Measurements from ENCODE around the gene LIFR. TPM values are rescaled to one million over a fixed set of nuclear protein-coding genes. Genes with fewer than 3 reads are reported as not detected.

Gene LIFR
- total and polyA plus RNA-seq, 2 of the 4 experiments (the other 2 are of a cell fraction), result 1.9 to 10.4 TPM

- H3K27ac ChIP-seq (ENCODE audit: insufficient read depth, low read length), result no peak overlapping the region
- CTCF ChIA-PET, result no interaction called here
- POLR2A ChIA-PET (ENCODE audit: unreplicated experiment), result no interaction called here
- no peak overlapping the region for H3K9ac ChIP-seq (ENCODE audit: low read depth, low read length)
- H3K79me1 ChIP-seq (ENCODE audit: low read depth in 1 of 2, low read length in 2 of 2), result peaks cover 6 to 19% of the 10 kb centered on the region in 2 experiments; a peak in 1 of 4 replicates
- no peak overlapping the region for H3K18ac ChIP-seq (ENCODE audit: low read depth, low read length)
- H3K14ac ChIP-seq (replicated peaks; ENCODE audit: low read depth, low read length), result no peak overlapping the region
- no peak overlapping the region for H2AK5ac ChIP-seq (ENCODE audit: low read depth, low read length)
- no peaks in the 10 kb centered on the region for H3K27me3 ChIP-seq (ENCODE audit: control insufficient read depth, insufficient read depth, low read length)
- DNase-seq (no peak), ATAC-seq (ENCODE audit: low read depth) (no peak)
- H2AFZ ChIP-seq (replicated peaks; ENCODE audit: low read length, poor library complexity), result no peak overlapping the region
- H2AK9ac ChIP-seq (replicated peaks; ENCODE audit: low read depth, low read length, poor library complexity), result no peak overlapping the region
- H2BK120ac ChIP-seq (ENCODE audit: low read depth, low read length), result no peak overlapping the region
- intact Hi-C loops (cut with micrococcal nuclease), result no loop called here
- no peak overlapping the region for H3K4ac ChIP-seq (ENCODE audit: low read depth, low read length)
- dilution Hi-C loops (cut with HindIII; ENCODE audit: low sequenced_read_pairs, unreplicated experiment), result no loop called here
- no peak overlapping the region for H3K4me3 ChIP-seq (ENCODE audit: insufficient read depth, low read depth, low read length)
- in situ Hi-C loops (cut with MboI; ENCODE audit: low sequenced_read_pairs), result no loop called here
- no peak overlapping the region for H2BK20ac ChIP-seq (ENCODE audit: low read depth, low read length)
- H2BK15ac ChIP-seq (ENCODE audit: low read depth, low read length), result no peak overlapping the region
- no peak overlapping the region for H3K56ac ChIP-seq (ENCODE audit: extremely low read depth, insufficient read depth, low read length)
- no peak overlapping the region for H3K4me2 ChIP-seq (ENCODE audit: low read depth, low read length)
- WGBS, 2 experiments (ENCODE audit: extremely low coverage in 2 of 2, insufficient read length in 1 of 2), result 80% methylated on average over 3 of the region's 9 CpGs; no CpG with 5 or more reads in 1 of the 2 experiments
- 0 out of 2 replicates have a peak, but pooled peaks cover 6% of the 10 kb centered on the region for H4K20me1 ChIP-seq (ENCODE audit: insufficient read depth, low read length)
- BruUV-seq (replicated peaks), result no TSS peak
- H3K9me3 ChIP-seq (ENCODE audit: control insufficient read depth, insufficient read depth, low read length), result no peaks in the 10 kb centered on the region
- TF ChIP-seq CHD1 (IDR thresholded peaks at IDR 0.05; ENCODE audit: low read depth, low read length) (no peak), MAFK (IDR thresholded peaks at IDR 0.05; ENCODE audit: low read depth, low read length) (no peak), NFE2L2 (IDR thresholded peaks at IDR 0.05; ENCODE audit: low read depth, low read length) (no peak), CTCF (conservative IDR thresholded peaks at IDR 0.05; ENCODE audit: low read depth, low read length) (no peak), MXI1 (IDR thresholded peaks at IDR 0.05; ENCODE audit: borderline replicate concordance, low read depth, low read length) (no peak), POLR2A (IDR thresholded peaks at IDR 0.05; ENCODE audit: low read depth, low read length) (no peak), ELK1 (IDR thresholded peaks at IDR 0.05; ENCODE audit: borderline replicate concordance, low read depth, low read length) (no peak), SMC3 (IDR thresholded peaks at IDR 0.05; ENCODE audit: low read depth, low read length) (no peak), BHLHE40 (IDR thresholded peaks at IDR 0.05; ENCODE audit: low read depth, low read length) (no peak), MAZ (IDR thresholded peaks at IDR 0.05; ENCODE audit: borderline replicate concordance, low read depth, low read length) (no peak), FOS (IDR thresholded peaks at IDR 0.05; ENCODE audit: low read depth, low read length) (no peak), RFX5 (IDR thresholded peaks at IDR 0.05; ENCODE audit: low read depth, low read length) (no peak), USF2 (IDR thresholded peaks at IDR 0.05; ENCODE audit: low read depth, low read length) (no peak), RAD21 (IDR thresholded peaks at IDR 0.05; ENCODE audit: low read length) (no peak), RCOR1 (IDR thresholded peaks at IDR 0.05; ENCODE audit: insufficient replicate concordance, low read length) (no peak), CEBPB (IDR thresholded peaks at IDR 0.05; ENCODE audit: low read depth, low read length) (no peak)
- peaks cover 2% of the 10 kb centered on the region; the same call in 1 of the 2 replicates for H3K4me1 ChIP-seq (ENCODE audit: control insufficient read depth, insufficient read depth, low read length)
- peaks cover 6% of the 10 kb centered on the region for H3K36me3 ChIP-seq (ENCODE audit: control insufficient read depth, insufficient read depth, low read length)
- peaks cover 6% of the 10 kb centered on the region; the same call in 1 of the 2 replicates for H3K9me1 ChIP-seq (ENCODE audit: insufficient read depth, low read length)
- H2BK5ac ChIP-seq (ENCODE audit: low read depth, low read length, poor library complexity, severe bottlenecking), result no peak overlapping the region
- no peak overlapping the region for H4K8ac ChIP-seq (ENCODE audit: low read depth in 2 of 2, low read length in 2 of 2)
- no peak overlapping the region for H3K23ac ChIP-seq (ENCODE audit: low read depth, low read length)
- H4K91ac ChIP-seq (ENCODE audit: insufficient read depth, low read depth, low read length), result no peak overlapping the region
- H4K5ac ChIP-seq (ENCODE audit: low read depth, low read length), result no peak overlapping the region
These were observed 24.2 kb downstream of the LIFR start for GRCh38 chr5:38532165-38532669.
